ENCODE results near the gene TCTN3. TPM values are rescaled to one million over a fixed set of nuclear protein-coding genes. Genes with fewer than 3 reads are reported as not detected.

TCTN3 gene
- total RNA-seq, 4 donors from 2014 or later: 17.6 to 28.6 (median 21.2) TPM

GRCh38 chr10:95656291-95657164 lies 37.2 kb downstream of the TCTN3 start, which contains the start of gene ALDH18A1:
TSS of gene ALDH18A1 (minus strand) at chr10:95656711. CDS start at chr10:95653377, 3,334 bp downstream.
- Histone ChIP-seq H3K27ac (peak within 1 kb of the TSS; percentile 1 to 81 (median 66)), H3K9me3 (no peaks in the 10 kb centered on the region), H3K4me1 (peaks cover 0 to 28% (median 4%) of the 10 kb centered on the region in 3 donors), H3K36me3 (peaks cover 0 to 18% of the 10 kb centered on the region in 2 donors), H3K27me3 (no peaks in the 10 kb centered on the region), H3K4me3 (peak within 1 kb of the TSS; percentile 47 to 95)
- 0 to 1% methylated on average over 2 to 33 of the region's 83 CpGs for WGBS, 2 donors (ENCODE audit: low coverage in 1 of 2)
- TF ChIP-seq POLR2AphosphoS5 (IDR thresholded peaks at IDR 0.05) (peak; percentile 27), CTCF (IDR thresholded peaks at IDR 0.05) (no peak)
- ATAC-seq: peak; percentile 97

DNA sequence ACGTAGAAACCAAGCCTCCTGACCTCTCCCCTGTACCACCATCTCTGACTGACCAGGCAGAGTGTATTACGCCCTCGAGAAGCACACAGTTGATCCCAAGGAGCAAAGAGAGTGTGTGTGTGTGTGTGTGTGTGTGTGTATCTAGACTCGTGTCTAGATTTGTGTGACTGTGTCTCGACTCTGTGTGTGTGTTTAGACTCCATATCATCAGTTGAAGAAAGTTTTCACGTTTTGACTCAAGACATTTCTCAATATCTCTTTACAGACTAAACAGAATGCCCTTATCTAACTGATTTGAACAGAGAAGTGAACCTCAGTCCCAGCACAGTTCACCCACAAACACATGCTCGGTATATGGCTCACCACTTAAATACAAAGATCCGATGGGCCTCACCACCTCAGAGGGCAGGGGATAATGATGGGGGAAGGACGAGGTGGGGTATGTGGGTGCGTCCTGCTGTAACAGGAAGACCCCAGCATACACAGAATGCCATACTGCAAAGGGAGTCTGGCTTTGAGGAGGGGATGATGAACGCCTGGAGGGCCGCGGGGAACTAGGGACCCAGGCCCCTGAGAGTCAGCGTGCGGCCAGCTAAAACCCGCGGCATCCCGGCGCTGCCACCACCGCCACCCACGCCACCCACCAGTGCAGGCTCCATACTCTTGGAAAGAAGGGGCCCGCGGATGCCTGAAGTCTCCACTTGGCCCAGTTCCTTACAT lies 38.0 kb downstream of the TCTN3 start:
- Histone ChIP-seq H3K36me3 (peaks cover 0 to 26% of the 10 kb centered on the region in 2 donors), H3K4me3 (peak overlapping the region; percentile 47 to 95), H3K9me3 (no peaks in the 10 kb centered on the region), H3K27ac (peak overlapping the region in 3 of 4 donors; percentile 1 to 81 (median 76)), H3K27me3 (no peaks in the 10 kb centered on the region), H3K4me1 (peaks cover 0 to 28% (median 4%) of the 10 kb centered on the region in 3 donors)
- TF ChIP-seq EP300 (IDR thresholded peaks at IDR 0.05) (no peak), CTCF (IDR thresholded peaks at IDR 0.05) (no peak), POLR2AphosphoS5 (IDR thresholded peaks at IDR 0.05) (no peak), POLR2A (IDR thresholded peaks at IDR 0.05) (no peak)
- WGBS, 2 donors (ENCODE audit: low coverage in 1 of 2): 15 to 25% methylated on average over 12 of the region's 23 CpGs
- ATAC-seq: no peak

DNA sequence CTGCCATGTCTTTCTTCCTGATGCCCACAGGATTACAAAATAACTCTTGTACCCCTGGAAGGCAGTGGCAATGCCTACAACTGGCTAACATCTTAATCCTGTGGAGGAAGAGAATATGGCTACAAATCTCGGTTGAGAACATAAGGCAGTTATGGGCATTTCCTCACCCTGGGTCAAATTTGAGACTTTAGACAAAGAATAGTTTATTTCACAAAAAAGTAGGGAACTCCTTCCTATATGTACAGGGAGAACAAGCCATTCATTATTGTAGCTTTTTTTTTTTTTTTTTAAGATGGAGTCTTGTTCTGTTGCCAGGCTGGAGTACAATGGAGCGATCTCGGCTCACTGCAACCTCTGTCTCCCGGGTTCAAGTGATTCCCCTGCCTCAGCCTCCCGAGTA lies 39.8 kb downstream of the TCTN3 start:
- TF ChIP-seq CTCF (IDR thresholded peaks at IDR 0.05) (no peak), EP300 (IDR thresholded peaks at IDR 0.05) (no peak), POLR2A (IDR thresholded peaks at IDR 0.05) (no peak), POLR2AphosphoS5 (IDR thresholded peaks at IDR 0.05) (no peak)
- WGBS, 2 donors (ENCODE audit: low coverage in 1 of 2): 88 to 89% methylated on average over 4 to 5 of the region's 5 CpGs
- H3K9me3 ChIP-seq: no peaks in the 10 kb centered on the region
- peaks cover 0 to 28% (median 4%) of the 10 kb centered on the region in 3 donors for H3K4me1 ChIP-seq
- H3K4me3 ChIP-seq: no peak overlapping the region
- no peak for ATAC-seq
- no peaks in the 10 kb centered on the region for H3K27me3 ChIP-seq
- H3K36me3 ChIP-seq: peaks cover 0 to 33% of the 10 kb centered on the region in 2 donors
- no peak overlapping the region for H3K27ac ChIP-seq

DNA sequence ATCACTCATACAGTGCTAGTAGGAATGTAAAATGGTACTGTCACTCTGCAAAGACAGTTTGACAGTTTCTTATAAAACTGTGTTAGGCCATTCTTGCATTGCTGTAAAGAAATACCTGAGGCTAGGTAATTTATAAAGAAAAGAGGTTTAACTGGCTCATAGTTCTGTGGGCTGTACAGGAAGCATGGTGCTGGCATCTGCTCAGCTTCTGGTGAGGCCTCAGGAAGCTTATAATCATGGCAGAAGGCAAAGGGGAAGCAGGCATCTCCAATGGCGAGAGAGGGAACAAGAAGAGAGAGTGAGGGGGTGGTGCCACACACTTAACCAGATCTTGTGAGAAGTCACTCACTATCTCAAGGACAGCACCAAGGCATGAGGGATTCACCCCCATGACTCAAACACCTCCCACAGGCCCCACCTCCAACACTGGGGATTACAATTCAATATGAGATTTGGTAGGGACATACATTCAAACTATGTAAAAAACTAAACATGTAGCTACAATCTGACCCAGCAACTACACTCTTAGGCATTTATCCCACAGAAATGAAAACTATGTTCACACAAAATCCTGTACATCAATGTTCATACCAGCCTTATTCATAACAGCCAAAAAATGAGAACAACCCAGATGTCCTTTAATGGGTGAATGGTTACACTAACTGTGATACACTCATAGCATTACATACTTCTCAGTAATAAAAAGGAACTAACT lies 42.2 kb downstream of the TCTN3 start:
- peaks cover 0 to 18% (median 4%) of the 10 kb centered on the region in 3 donors for H3K4me1 ChIP-seq
- H3K36me3 ChIP-seq: peaks cover 0 to 46% of the 10 kb centered on the region in 2 donors
- 100% methylated on average over 1 of the region's 1 CpG for WGBS, 2 donors (ENCODE audit: low coverage in 1 of 2)
- no peaks in the 10 kb centered on the region for H3K9me3 ChIP-seq
- no peak overlapping the region for H3K4me3 ChIP-seq
- TF ChIP-seq EP300 (IDR thresholded peaks at IDR 0.05) (no peak), POLR2AphosphoS5 (IDR thresholded peaks at IDR 0.05) (no peak), CTCF (IDR thresholded peaks at IDR 0.05) (no peak), POLR2A (IDR thresholded peaks at IDR 0.05) (no peak)
- no peaks in the 10 kb centered on the region for H3K27me3 ChIP-seq
- H3K27ac ChIP-seq: no peak overlapping the region
- no peak for ATAC-seq

Data from gastroesophageal sphincter (tissue), 4 donors.